Measurements from ENCODE around the gene TP53BP1.
"Not testable (repeated sequence)": the region's sequence is repeated elsewhere in the genome, so short reads cannot be mapped to it uniquely, and the experiment has no call there.

TP53BP1 gene

DNA sequence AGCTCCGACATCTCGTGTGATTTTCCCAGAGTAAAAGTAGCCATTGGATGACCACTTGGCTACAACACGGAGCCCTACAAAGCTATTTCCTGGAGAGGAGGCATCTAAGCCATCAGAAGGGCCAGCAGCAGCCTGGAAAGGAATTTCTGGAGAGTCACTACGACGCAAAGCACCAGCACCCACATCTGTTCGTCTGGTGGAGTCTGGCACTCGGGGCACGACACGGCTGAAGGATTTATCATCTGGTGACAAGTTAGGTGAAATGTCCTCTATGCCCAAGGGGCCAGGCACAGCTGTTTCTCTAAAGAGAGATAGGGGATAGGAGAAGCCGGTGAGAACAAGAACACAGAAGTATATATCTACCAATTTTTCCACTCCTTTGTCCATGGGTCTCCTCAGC is 72.5 kb downstream of the TP53BP1 start:
- H3K4me3 ChIP-seq (ENCODE audit: low read depth, low read length): no peak overlapping the region

DNA sequence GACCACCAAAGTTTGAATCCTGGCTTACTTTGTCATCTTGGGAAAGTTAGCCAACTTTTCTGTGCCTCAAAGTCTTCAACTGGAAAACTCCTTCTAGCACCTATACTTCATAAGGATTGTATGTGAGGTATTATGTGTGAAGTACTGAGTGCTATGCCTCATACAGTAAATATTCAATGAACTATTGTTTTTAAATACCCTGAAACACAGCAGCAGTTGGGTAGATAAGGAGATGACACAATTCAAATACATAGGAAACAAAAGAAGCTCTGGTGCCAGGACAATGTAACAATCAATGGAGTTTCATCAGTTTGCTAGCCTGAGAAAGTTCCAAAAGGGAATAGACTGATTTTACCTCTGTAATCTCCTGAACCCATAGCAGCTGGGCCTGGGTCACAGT is 78.8 kb downstream of the TP53BP1 start:
- no peak overlapping the region for H3K4me3 ChIP-seq (ENCODE audit: low read depth, low read length)

DNA sequence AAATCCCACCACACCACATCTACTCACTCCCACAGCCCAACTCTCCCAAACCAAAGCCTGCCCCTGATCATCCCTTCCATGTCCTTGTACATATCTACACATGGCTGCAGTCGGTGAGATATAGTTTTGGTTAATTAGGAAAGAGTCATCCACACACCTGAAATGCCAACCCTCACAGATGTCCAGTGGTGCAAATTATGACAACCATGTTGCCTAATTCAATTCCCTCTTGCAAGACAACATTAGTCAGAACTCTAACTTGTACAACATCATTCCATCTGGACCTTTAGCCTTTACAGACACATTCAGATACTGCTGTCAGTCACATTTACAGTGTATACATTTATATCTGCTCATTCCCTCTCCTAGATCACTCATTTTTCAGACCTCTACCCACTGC is 80.9 kb downstream of the TP53BP1 start:
- H3K4me3 ChIP-seq (ENCODE audit: low read depth, low read length): no peak overlapping the region

GRCh38 chr15:43410572-43411214 is 82.3 kb downstream of the TP53BP1 start:
- H3K4me3 ChIP-seq (ENCODE audit: low read depth, low read length): no peak overlapping the region

DNA sequence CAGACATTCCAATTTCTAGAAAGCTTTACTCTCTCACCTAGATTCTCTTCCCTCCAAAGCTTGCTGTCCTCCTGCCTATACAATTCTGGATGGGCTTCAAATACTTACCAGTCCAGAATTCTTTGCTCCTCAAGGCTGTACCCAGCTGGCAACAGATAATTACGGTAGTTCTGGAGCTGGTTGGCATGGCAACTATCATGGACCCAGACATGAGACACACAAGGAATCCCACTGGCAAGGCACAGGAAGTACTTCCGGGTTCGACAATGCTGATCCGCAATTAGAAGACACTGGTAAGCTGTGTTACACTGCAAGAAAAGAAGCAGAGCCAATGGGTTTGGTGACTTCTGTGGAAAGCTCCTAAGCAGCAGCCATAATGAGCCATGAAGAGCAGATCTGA is 84.2 kb downstream of the TP53BP1 start:
- H3K4me3 ChIP-seq (ENCODE audit: low read depth, low read length): no peak overlapping the region

- no peak overlapping the region for H3K4me3 ChIP-seq (ENCODE audit: low read depth, low read length)
These were observed 86.1 kb downstream of the TP53BP1 start for GRCh38 chr15:43406808-43407207.

GRCh38 chr15:43406189-43406588 is 86.8 kb downstream of the TP53BP1 start:
- no peak overlapping the region for H3K4me3 ChIP-seq (ENCODE audit: low read depth, low read length)

GRCh38 chr15:43404130-43404529 is 88.8 kb downstream of the TP53BP1 start:
- H3K4me3 ChIP-seq (ENCODE audit: low read depth, low read length): no peak overlapping the region

GRCh38 chr15:43403616-43404015 is 89.3 kb downstream of the TP53BP1 start:
- no peak overlapping the region for H3K4me3 ChIP-seq (ENCODE audit: low read depth, low read length)

GRCh38 chr15:43402255-43402654 is 90.7 kb downstream of the TP53BP1 start:
- H3K4me3 ChIP-seq (ENCODE audit: low read depth, low read length): no peak overlapping the region

DNA sequence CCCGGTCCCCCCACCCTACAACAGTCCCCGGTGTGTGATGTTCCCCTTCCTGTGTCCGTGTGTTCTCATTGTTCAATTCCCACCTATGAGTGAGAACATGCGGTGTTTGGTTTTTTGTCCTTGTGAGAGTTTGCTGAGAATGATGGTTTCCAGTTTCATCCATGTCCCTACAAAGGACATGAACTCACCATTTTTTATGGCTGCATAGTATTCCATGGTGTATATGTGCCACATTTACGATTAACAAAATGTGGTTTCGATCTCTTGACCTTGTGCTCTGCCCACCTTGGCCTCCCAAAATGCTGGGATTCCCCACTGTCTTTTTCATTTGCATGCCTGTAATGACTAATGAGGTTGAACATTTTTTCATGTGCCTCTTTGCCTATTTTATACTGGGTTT is 99.4 kb downstream of the TP53BP1 start:
- H3K4me3 ChIP-seq (ENCODE audit: low read depth, low read length): not testable (repeated sequence)

DNA sequence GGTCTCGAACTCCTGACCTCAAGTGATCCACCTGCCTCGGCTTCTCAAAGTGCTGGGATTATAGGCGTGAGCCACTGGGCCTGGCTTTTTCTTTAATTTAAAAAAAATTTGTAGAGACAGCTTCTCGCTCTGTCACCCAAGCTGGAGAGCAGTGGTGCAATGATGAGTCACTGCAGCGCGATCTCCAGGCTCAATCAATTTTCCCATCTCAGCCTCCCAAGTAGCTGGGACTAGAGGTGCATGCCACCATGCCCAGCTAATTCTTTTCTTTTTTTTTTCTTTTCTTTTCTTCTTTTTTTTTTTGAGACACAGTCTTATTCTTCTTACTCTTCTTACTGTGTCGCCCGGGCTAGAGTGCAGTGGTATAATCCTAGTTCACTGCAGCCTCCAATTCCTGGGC is 102.2 kb downstream of the TP53BP1 start:
- no peak overlapping the region for H3K4me3 ChIP-seq (ENCODE audit: low read depth, low read length)

- no peak overlapping the region for H3K4me3 ChIP-seq (ENCODE audit: low read depth, low read length)
These were observed 109.9 kb downstream of the TP53BP1 start for GRCh38 chr15:43383070-43383469.

GRCh38 chr15:43382310-43382709 is 110.6 kb downstream of the TP53BP1 start:
- H3K4me3 ChIP-seq (ENCODE audit: low read depth, low read length): no peak overlapping the region

DNA sequence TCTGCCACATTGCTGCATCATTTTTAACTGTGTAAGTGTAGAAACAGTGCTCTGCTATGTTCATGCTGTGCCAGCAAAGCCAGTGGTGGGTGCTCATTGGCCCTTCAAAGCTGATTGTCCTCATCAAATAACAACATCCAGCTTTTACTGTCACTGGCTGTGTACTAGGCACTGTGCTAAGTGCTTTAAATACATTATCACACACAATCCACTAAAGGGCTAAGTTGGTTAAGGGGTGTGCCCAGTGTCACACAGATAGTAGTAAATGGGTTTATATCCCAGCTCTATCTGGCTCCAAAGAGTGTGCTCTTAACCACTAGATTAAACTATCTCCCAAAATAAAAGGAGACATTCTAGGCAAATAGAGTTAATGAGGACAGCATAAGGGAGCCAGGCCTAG is 114.4 kb downstream of the TP53BP1 start:
- H3K4me3 ChIP-seq (ENCODE audit: low read depth, low read length): no peak overlapping the region

GRCh38 chr15:43376017-43376705 is 116.8 kb downstream of the TP53BP1 start:
- no peak overlapping the region for H3K4me3 ChIP-seq (ENCODE audit: low read depth, low read length)

GRCh38 chr15:43370975-43371974 is 121.7 kb downstream of the TP53BP1 start, which contains the start of the genes TUBGCP4 and ZSCAN29:
Gene TUBGCP4, plus strand, starts transcription at chr15:43371101. Its CDS starts 254 bp downstream, at chr15:43371355.
Gene ZSCAN29, minus strand, starts transcription at chr15:43371043. Its CDS starts 1,130 bp downstream, at chr15:43369913.
- peak within 1 kb of the TSS; percentile 91 for H3K4me3 ChIP-seq (ENCODE audit: low read depth, low read length)

GRCh38 chr15:43370310-43370974 is 122.5 kb downstream of the TP53BP1 start:
- peak overlapping the region; percentile 91 for H3K4me3 ChIP-seq (ENCODE audit: low read depth, low read length)

- no peak overlapping the region for H3K4me3 ChIP-seq (ENCODE audit: low read depth, low read length)
These were observed 131.5 kb downstream of the TP53BP1 start for GRCh38 chr15:43361313-43361903.

GRCh38 chr15:43360821-43361220 is 132.1 kb downstream of the TP53BP1 start:
- H3K4me3 ChIP-seq (ENCODE audit: low read depth, low read length): no peak overlapping the region

Measured in iPS-11a (cell line).